Peyer's patch (tissue), 4 donors: ENCODE measurements around the gene ADAP1. TPM values are rescaled to one million over a fixed set of nuclear protein-coding genes. Genes with fewer than 3 reads are reported as not detected.

Experiments
- DNase-seq, 3 donors: peaks; one replicate each; pipeline ENCODE4 v3.0.0-alpha.2; 2017 to 2019
- H3K27ac ChIP-seq, 4 donors: fragments of 200-600 bp; sonication (generic); one replicate each; pipeline ENCODE4 v1.5.1; 2016 to 2019
- H3K27me3 ChIP-seq, 2 donors: fragments of 200-600 bp; sonication (generic); one replicate each; pipeline ENCODE4 v1.5.1; 2019
- H3K36me3 ChIP-seq, 3 donors: fragments of 200-600 bp; sonication (generic); one replicate each; pipeline ENCODE4 v1.5.1; 2016 to 2019
- H3K4me1 ChIP-seq, 4 donors: fragments of 200-600 bp; sonication (generic); one replicate each; pipeline ENCODE4 v1.5.1; 2016 to 2019
- H3K4me3 ChIP-seq, 4 donors: fragments of 200-600 bp; sonication (generic); 1 replicate in 3 of 4; 2 replicates in 1 of 4; pipeline ENCODE4 v1.5.1; 2016 to 2019; ENCODE audit warnings: mild to moderate bottlenecking in 1 of 4
- H3K9me3 ChIP-seq, 4 donors: fragments of 200-600 bp; sonication (generic); one replicate each; pipeline ENCODE4 v1.5.1; 2016 to 2019; ENCODE audit warnings: mild to moderate bottlenecking in 1 of 4
- POLR2A ChIP-seq, 2 donors: fragments of 450-650 bp; IDR thresholded peaks; one replicate each; pipeline ENCODE4 v1.5.1; 2017; ENCODE audit warnings: antibody characterized with exemption in 2 of 2, mild to moderate bottlenecking in 2 of 2, moderate library complexity in 2 of 2
- total RNA-seq, 4 donors: library from RNA; depleted of rRNA; stranded (reverse); fragments of >200 nt; gene quantifications; one replicate each; pipeline ENCODE4 v1.1.0, GENCODE V29; 2016
- TF ChIP-seq, protein P1 (sequence below), 6 experiments: fragments of 450-650 bp in 4 of 6; fragments of 200-600 bp in 2 of 6; sonication (generic) in 1 of 6; IDR thresholded peaks; one replicate each; pipeline ENCODE4 v1.5.1; 2017 to 2019; ENCODE audit warnings: antibody characterized with exemption in 6 of 6, mild to moderate bottlenecking in 3 of 6, moderate library complexity in 1 of 6

Gene ADAP1
- total RNA-seq, 4 donors from 2014 or later = 102 to 146 (median 133) TPM

DNA sequence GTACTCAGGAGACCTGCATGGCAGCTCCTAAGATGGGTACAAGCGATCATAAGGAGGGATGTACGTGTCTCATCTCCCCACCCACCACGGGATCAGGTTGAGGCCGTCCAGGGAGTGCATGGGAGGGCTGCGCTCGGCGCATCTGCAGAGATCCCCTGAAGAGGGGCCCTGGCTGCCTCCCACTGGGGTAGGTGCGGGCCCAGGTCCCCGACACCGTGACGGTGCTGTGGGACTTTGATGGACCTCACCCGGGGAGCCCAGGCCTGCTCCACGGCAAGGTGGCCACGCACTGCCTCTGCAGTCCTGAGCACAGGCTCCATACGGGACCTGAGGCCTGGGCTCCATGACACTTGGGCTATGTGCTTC, 65.5 kb downstream of the ADAP1 start:
- no peak for DNase-seq
- no peaks in the 10 kb centered on the region for H3K9me3 ChIP-seq
- no peaks in the 10 kb centered on the region for H3K4me1 ChIP-seq
- H3K4me3 ChIP-seq = no peak overlapping the region
- TF ChIP-seq, protein P1, sequence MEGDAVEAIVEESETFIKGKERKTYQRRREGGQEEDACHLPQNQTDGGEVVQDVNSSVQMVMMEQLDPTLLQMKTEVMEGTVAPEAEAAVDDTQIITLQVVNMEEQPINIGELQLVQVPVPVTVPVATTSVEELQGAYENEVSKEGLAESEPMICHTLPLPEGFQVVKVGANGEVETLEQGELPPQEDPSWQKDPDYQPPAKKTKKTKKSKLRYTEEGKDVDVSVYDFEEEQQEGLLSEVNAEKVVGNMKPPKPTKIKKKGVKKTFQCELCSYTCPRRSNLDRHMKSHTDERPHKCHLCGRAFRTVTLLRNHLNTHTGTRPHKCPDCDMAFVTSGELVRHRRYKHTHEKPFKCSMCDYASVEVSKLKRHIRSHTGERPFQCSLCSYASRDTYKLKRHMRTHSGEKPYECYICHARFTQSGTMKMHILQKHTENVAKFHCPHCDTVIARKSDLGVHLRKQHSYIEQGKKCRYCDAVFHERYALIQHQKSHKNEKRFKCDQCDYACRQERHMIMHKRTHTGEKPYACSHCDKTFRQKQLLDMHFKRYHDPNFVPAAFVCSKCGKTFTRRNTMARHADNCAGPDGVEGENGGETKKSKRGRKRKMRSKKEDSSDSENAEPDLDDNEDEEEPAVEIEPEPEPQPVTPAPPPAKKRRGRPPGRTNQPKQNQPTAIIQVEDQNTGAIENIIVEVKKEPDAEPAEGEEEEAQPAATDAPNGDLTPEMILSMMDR (IDR thresholded peaks at IDR 0.05) = no peak
- TF ChIP-seq POLR2A (IDR thresholded peaks at IDR 0.05) = no peak
- no peak overlapping the region for H3K27ac ChIP-seq
- no peaks in the 10 kb centered on the region for H3K27me3 ChIP-seq
- H3K36me3 ChIP-seq = peaks cover 0 to 67% (median 0%) of the 10 kb centered on the region in 3 donors

DNA sequence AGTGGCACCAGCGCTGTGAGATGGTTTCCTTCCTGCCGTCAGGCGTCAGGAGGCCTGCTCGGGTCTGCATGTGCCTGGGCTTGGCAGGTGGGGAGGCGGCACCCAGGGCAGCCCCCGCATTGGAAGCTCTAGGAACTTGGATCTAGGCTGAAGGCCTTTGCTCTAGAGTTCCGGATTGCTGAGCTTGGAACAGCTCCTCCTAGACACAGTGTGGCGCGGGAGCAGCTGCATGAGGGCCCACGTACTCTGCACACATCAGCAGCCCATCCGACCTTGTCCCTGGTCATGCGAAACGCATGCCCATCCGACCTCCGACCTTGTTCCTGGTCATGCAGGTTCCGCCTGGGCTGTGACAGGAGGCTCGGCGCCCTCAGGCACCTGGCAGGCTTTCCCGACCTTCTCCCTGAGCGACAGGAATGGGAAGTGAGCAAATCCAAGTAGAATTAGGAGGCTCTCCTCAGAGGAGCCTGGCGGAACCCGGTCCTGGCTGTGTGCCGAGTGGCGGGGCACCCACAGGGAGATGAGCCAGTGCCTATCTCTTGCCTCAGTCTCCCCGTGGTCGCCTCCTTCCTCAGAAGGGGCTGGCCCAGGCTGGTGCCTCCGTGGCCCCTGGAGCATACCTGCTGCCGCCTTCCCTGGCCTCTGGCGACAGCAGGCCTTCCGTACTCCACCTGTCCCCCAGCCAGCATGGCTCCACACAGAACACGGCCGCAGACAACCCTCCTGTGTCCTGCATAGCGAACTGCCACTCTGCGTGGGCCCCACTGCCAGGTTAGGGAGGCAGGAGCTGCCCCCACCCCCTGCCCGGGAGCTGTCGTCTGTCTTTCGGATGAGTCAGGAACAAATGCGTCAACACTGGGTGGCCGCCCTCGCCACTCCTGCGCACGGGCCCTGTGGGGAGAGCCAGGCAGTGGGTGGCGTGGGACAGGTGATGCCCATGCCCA, 66.1 kb downstream of the ADAP1 start:
- peaks cover 0 to 60% (median 0%) of the 10 kb centered on the region in 3 donors for H3K36me3 ChIP-seq
- no peak for DNase-seq

DNA sequence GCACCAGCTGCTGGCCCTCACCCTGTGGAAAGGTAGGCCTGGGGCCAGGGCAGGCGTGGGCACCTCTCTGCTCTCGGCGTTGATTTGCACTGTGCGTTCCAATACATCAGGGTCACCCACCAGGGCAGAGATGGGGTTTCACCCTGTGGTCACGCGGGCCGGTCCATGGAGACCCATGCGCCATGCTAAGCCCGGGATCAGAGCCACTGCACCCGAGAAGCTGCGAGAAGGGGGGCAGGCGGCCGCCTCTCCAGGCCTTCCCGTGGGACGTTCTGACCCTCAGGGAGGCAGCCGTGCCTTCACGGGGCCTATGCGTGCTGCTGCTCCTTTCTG, 67.0 kb downstream of the ADAP1 start:
- Histone ChIP-seq H3K36me3 (peaks cover 0 to 58% (median 0%) of the 10 kb centered on the region in 3 donors), H3K27ac (no peak overlapping the region), H3K4me1 (no peaks in the 10 kb centered on the region), H3K9me3 (no peaks in the 10 kb centered on the region), H3K4me3 (no peak overlapping the region), H3K27me3 (no peaks in the 10 kb centered on the region)
- DNase-seq = no peak
- TF ChIP-seq POLR2A (IDR thresholded peaks at IDR 0.05) = no peak
- TF ChIP-seq, protein P1 (IDR thresholded peaks at IDR 0.05) = no peak

More for the DNA sequence above, 66.1 kb downstream of the ADAP1 start:
- no peaks in the 10 kb centered on the region for H3K27me3 ChIP-seq
- no peak overlapping the region for H3K4me3 ChIP-seq
- no peak overlapping the region for H3K27ac ChIP-seq
- H3K9me3 ChIP-seq = no peaks in the 10 kb centered on the region
- H3K4me1 ChIP-seq = no peaks in the 10 kb centered on the region
- TF ChIP-seq POLR2A (IDR thresholded peaks at IDR 0.05) = no peak
- TF ChIP-seq, protein P1 (IDR thresholded peaks at IDR 0.05) = no peak

DNA sequence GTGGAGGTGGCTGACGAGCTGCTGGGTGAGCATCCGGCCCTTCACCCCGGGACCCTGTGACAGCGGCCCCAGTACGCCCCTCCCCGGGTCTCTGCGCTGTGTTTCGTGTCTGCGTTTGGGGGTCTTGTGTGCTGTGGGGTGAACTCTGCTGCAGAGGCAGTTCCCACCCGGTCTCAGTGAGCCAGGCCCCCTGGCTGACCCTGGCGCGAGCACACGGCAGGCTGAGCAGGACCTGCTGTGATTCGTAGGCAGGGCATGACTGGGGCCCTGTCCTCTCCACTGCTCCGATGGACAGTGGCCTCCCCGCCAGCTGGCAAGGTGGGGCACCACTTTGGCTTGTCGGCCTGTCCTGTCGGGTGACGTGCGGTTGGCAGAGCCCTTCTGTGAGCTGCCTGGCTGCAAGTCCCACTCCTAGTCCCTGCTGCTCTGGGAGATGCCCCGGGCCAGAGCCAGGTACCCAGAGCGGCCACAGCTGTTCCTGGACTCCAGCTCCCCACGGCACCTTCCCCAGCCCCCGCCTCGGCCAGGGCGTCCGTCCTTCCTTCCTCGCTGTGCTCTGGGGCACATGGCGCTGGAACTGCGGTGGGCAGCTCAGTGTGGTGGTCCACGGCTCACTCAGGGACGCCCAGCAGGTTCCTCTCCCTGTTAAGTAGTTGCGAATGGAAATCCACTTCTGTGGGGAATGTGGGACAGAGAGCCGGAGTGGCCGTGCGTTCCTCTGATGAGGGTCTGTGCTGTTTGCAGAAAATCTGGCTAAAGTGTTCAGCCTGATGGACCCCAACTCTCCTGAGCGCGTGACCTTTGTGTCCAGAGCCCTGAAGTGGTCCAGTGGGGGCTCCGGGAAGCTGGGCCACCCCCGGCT, 67.6 kb downstream of the ADAP1 start:
- Histone ChIP-seq H3K36me3 (peaks cover 0 to 52% (median 0%) of the 10 kb centered on the region in 3 donors), H3K4me3 (no peak overlapping the region), H3K4me1 (no peaks in the 10 kb centered on the region), H3K9me3 (no peaks in the 10 kb centered on the region), H3K27me3 (no peaks in the 10 kb centered on the region), H3K27ac (no peak overlapping the region)
- TF ChIP-seq POLR2A (IDR thresholded peaks at IDR 0.05) = no peak
- TF ChIP-seq, protein P1 (IDR thresholded peaks at IDR 0.05) = no peak
- no peak for DNase-seq

DNA sequence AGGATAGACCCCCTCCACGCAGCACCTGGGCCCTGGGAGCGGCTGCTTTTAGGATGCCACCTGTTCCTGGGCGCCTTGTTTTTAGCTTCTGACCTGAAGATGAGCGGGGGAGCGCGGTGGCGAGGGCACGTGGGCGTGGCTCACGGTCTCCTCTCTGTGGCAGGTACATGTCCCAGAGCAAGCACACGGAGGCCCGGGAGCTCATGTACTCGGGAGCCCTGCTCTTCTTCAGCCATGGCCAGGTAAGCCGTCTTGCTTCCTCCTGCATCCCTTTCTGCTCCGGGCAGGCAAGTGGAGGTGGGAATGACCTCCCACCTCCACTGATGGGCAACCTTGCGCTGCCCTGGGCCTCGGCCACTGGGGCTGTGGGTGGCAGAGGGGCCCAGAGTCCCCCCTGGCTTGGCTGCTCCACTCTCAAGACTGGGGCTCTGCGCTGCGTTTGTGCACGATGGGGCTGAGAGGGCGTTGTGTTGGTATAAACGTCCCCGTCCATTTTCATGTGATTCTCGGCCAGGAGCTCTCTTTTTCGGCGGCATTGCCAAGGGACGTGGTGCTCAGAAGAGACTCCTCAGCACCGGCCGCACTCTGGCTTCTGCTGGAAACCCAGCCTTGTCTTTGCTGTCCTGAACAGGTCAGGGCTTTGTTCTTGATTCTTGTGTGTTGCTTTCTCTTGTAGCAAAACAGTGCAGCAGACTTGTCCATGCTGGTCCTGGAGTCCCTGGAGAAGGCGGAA, 68.4 kb downstream of the ADAP1 start:
- H3K27ac ChIP-seq = no peak overlapping the region
- H3K36me3 ChIP-seq = peaks cover 0 to 44% (median 0%) of the 10 kb centered on the region in 3 donors
- no peak overlapping the region for H3K4me3 ChIP-seq
- no peak for TF ChIP-seq POLR2A (IDR thresholded peaks at IDR 0.05)
- TF ChIP-seq, protein P1 (IDR thresholded peaks at IDR 0.05) = no peak
- no peaks in the 10 kb centered on the region for H3K9me3 ChIP-seq
- peaks cover 0 to 3% (median 0%) of the 10 kb centered on the region in 4 donors for H3K4me1 ChIP-seq
- DNase-seq = no peak
- no peaks in the 10 kb centered on the region for H3K27me3 ChIP-seq
